ENCODE results near the gene RAPGEF6. TPM values are rescaled to one million over a fixed set of nuclear protein-coding genes. Genes with fewer than 3 reads are reported as not detected.

RAPGEF6 gene
- total and polyA plus RNA-seq, 2 of the 4 experiments (the other 2 are of a cell fraction), result 5.8 to 18.8 TPM

DNA sequence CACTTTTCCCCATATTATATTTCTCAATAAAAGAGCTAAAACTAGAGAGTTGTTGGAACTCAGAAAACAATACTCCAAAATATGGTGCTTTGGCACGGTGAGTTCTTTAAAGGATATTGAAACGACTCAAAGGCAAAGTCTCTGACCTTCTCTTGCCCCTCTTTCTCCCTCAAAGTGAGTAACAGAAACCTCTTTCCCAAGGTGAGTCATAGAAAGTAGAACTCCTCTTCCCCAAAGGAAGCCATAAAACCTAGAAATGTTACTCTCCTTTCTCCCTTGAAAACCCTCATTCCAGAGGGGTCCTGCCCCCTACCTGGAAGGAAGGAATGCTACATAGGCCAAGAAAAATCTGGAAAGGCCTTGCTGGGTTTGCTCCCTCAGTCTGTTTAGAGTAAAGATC is 47.5 kb downstream of the RAPGEF6 start:
- in situ Hi-C loops (cut with MboI; ENCODE audit: low sequenced_read_pairs), result no loop called here
- POLR2A ChIA-PET (ENCODE audit: unreplicated experiment), result no interaction called here
- dilution Hi-C loops (cut with HindIII; ENCODE audit: low sequenced_read_pairs, unreplicated experiment), result no loop called here
- Histone ChIP-seq H2BK20ac (ENCODE audit: low read depth, low read length) (no peak overlapping the region), H3K27ac (ENCODE audit: insufficient read depth, low read length) (no peak overlapping the region), H2BK15ac (ENCODE audit: low read depth, low read length) (no peak overlapping the region), H4K20me1 (ENCODE audit: insufficient read depth, low read length) (0 out of 2 replicates have a peak, but pooled peaks cover 3% of the 10 kb centered on the region), H3K9me3 (ENCODE audit: control insufficient read depth, insufficient read depth, low read length) (no peaks in the 10 kb centered on the region), H2BK120ac (ENCODE audit: low read depth, low read length) (no peak overlapping the region), H3K18ac (ENCODE audit: low read depth, low read length) (no peak overlapping the region), H2AK5ac (ENCODE audit: low read depth, low read length) (no peak overlapping the region), H3K36me3 (ENCODE audit: control insufficient read depth, insufficient read depth, low read length) (no peaks in the 10 kb centered on the region), H3K4me1 (ENCODE audit: control insufficient read depth, insufficient read depth, low read length) (peaks cover 2% of the 10 kb centered on the region), H4K91ac (ENCODE audit: insufficient read depth, low read depth, low read length) (no peak overlapping the region), H3K14ac (replicated peaks; ENCODE audit: low read depth, low read length) (no peak overlapping the region), H3K23ac (ENCODE audit: low read depth, low read length) (no peak overlapping the region), H3K9ac (ENCODE audit: low read depth, low read length) (no peak overlapping the region), H3K4me2 (ENCODE audit: low read depth, low read length) (no peak overlapping the region), H2AK9ac (replicated peaks; ENCODE audit: low read depth, low read length, poor library complexity) (no peak overlapping the region), H3K4me3 (ENCODE audit: insufficient read depth, low read depth, low read length) (no peak overlapping the region), H4K8ac (ENCODE audit: low read depth in 2 of 2, low read length in 2 of 2) (no peak overlapping the region), H3K9me1 (ENCODE audit: insufficient read depth, low read length) (no peaks in the 10 kb centered on the region), H4K5ac (ENCODE audit: low read depth, low read length) (no peak overlapping the region), H3K4ac (ENCODE audit: low read depth, low read length) (no peak overlapping the region), H2BK5ac (ENCODE audit: low read depth, low read length, poor library complexity, severe bottlenecking) (no peak overlapping the region), H2AFZ (replicated peaks; ENCODE audit: low read length, poor library complexity) (no peak overlapping the region), H3K79me1 (ENCODE audit: low read depth in 1 of 2, low read length in 2 of 2) (peaks cover 23 to 40% of the 10 kb centered on the region in 2 experiments), H3K27me3 (ENCODE audit: control insufficient read depth, insufficient read depth, low read length) (no peaks in the 10 kb centered on the region), H3K56ac (ENCODE audit: extremely low read depth, insufficient read depth, low read length) (no peak overlapping the region)
- BruUV-seq (replicated peaks), result no TSS peak
- CTCF ChIA-PET, result interaction anchor here (1.6 kb wide), 1 partner anchor 420 kb away, joined by 5 read pairs; no protein-coding TSS in a partner anchor
- TF ChIP-seq MXI1 (IDR thresholded peaks at IDR 0.05; ENCODE audit: borderline replicate concordance, low read depth, low read length) (no peak), CEBPB (IDR thresholded peaks at IDR 0.05; ENCODE audit: low read depth, low read length) (no peak), CHD1 (IDR thresholded peaks at IDR 0.05; ENCODE audit: low read depth, low read length) (no peak), BHLHE40 (IDR thresholded peaks at IDR 0.05; ENCODE audit: low read depth, low read length) (no peak), FOS (IDR thresholded peaks at IDR 0.05; ENCODE audit: low read depth, low read length) (0 out of 2 replicates have a peak, but pooled peaks have one; percentile 12)
- ATAC-seq (ENCODE audit: low read depth), result no peak
- peak; percentile 47 for DNase-seq
- intact Hi-C loops (cut with micrococcal nuclease), result no loop called here
- WGBS, 2 experiments (ENCODE audit: extremely low coverage in 2 of 2, insufficient read length in 1 of 2), result no CpG with 5 or more reads among the region's 2 CpGs

Measured in IMR-90 (cell line).